Measurements from ENCODE around the gene RBBP5.

RBBP5 gene

GRCh38 chr1:205152505-205152904, 30.7 kb upstream of the RBBP5 start:
- TF ChIP-seq CTCF (conservative IDR thresholded peaks at IDR 0.05; ENCODE audit: low read depth, low read length) = no peak
- no peaks in the 10 kb centered on the region for H3K27me3 ChIP-seq (ENCODE audit: insufficient read depth, low read depth)
- H3K4me1 ChIP-seq (ENCODE audit: low read depth, poor library complexity, severe bottlenecking) = no peaks in the 10 kb centered on the region
- H2AFZ ChIP-seq (ENCODE audit: low read depth) = no peak overlapping the region
- H4K20me1 ChIP-seq (ENCODE audit: insufficient read depth) = no peaks in the 10 kb centered on the region
- H3K4me2 ChIP-seq = no peak overlapping the region
- H3K9ac ChIP-seq = no peak overlapping the region
- peaks cover 16% of the 10 kb centered on the region; the same call in 1 of the 2 replicates for H3K36me3 ChIP-seq (ENCODE audit: insufficient read depth)
- H3K79me2 ChIP-seq (ENCODE audit: insufficient read depth, low read depth) = no peaks in the 10 kb centered on the region
- H3K4me3 ChIP-seq (IDR thresholded peaks at IDR 0.05; ENCODE audit: insufficient read depth, low read depth, low read length) = no peak overlapping the region
- no peak overlapping the region for H3K27ac ChIP-seq

- no peaks in the 10 kb centered on the region for H3K27me3 ChIP-seq (ENCODE audit: insufficient read depth, low read depth)
- H2AFZ ChIP-seq (ENCODE audit: low read depth) = no peak overlapping the region
- H4K20me1 ChIP-seq (ENCODE audit: insufficient read depth) = no peaks in the 10 kb centered on the region
- no peak overlapping the region for H3K27ac ChIP-seq
- TF ChIP-seq CTCF (conservative IDR thresholded peaks at IDR 0.05; ENCODE audit: low read depth, low read length) = no peak
- no peak overlapping the region for H3K9ac ChIP-seq
- peaks cover 2% of the 10 kb centered on the region; the same call in 1 of the 2 replicates for H3K36me3 ChIP-seq (ENCODE audit: insufficient read depth)
- no peak overlapping the region for H3K4me2 ChIP-seq
- no peak overlapping the region for H3K4me3 ChIP-seq (IDR thresholded peaks at IDR 0.05; ENCODE audit: insufficient read depth, low read depth, low read length)
- no peaks in the 10 kb centered on the region for H3K4me1 ChIP-seq (ENCODE audit: low read depth, poor library complexity, severe bottlenecking)
- H3K79me2 ChIP-seq (ENCODE audit: insufficient read depth, low read depth) = no peaks in the 10 kb centered on the region
Measured at GRCh38 chr1:205150651-205151428, 29.1 kb upstream of the RBBP5 start.

GRCh38 chr1:205147191-205147835, 25.5 kb upstream of the RBBP5 start:
- Histone ChIP-seq H3K4me1 (ENCODE audit: low read depth, poor library complexity, severe bottlenecking) (no peaks in the 10 kb centered on the region), H3K36me3 (ENCODE audit: insufficient read depth) (no peaks in the 10 kb centered on the region), H3K9ac (no peak overlapping the region), H3K27ac (no peak overlapping the region), H4K20me1 (ENCODE audit: insufficient read depth) (no peaks in the 10 kb centered on the region), H3K4me2 (no peak overlapping the region), H3K4me3 (IDR thresholded peaks at IDR 0.05; ENCODE audit: insufficient read depth, low read depth, low read length) (no peak overlapping the region), H2AFZ (ENCODE audit: low read depth) (no peak overlapping the region), H3K79me2 (ENCODE audit: insufficient read depth, low read depth) (no peaks in the 10 kb centered on the region), H3K27me3 (ENCODE audit: insufficient read depth, low read depth) (no peaks in the 10 kb centered on the region)
- no peak for TF ChIP-seq CTCF (conservative IDR thresholded peaks at IDR 0.05; ENCODE audit: low read depth, low read length)

- Histone ChIP-seq H2AFZ (ENCODE audit: low read depth) (no peak overlapping the region), H3K79me2 (ENCODE audit: insufficient read depth, low read depth) (no peaks in the 10 kb centered on the region), H3K4me2 (no peak overlapping the region), H4K20me1 (ENCODE audit: insufficient read depth) (no peaks in the 10 kb centered on the region), H3K4me1 (ENCODE audit: low read depth, poor library complexity, severe bottlenecking) (peaks cover 12% of the 10 kb centered on the region), H3K9ac (no peak overlapping the region), H3K36me3 (ENCODE audit: insufficient read depth) (no peaks in the 10 kb centered on the region), H3K4me3 (IDR thresholded peaks at IDR 0.05; ENCODE audit: insufficient read depth, low read depth, low read length) (no peak overlapping the region), H3K27me3 (ENCODE audit: insufficient read depth, low read depth) (no peaks in the 10 kb centered on the region), H3K27ac (no peak overlapping the region)
- no peak for TF ChIP-seq CTCF (conservative IDR thresholded peaks at IDR 0.05; ENCODE audit: low read depth, low read length)
Measured at GRCh38 chr1:205144751-205145150, 23.0 kb upstream of the RBBP5 start.
